GM18951 (cell line): ENCODE measurements around the gene ERAS.
"Not testable (repeated sequence)": the region's sequence is repeated elsewhere in the genome, so short reads cannot be mapped to it uniquely, and the experiment has no call there.

ENCODE experiments used
- POLR2A ChIP-seq: IDR thresholded peaks from 4 replicates; pipeline ENCODE4 v1.6.1; 2011; ENCODE audit warnings: mild to moderate bottlenecking; ENCODE audit not compliant: insufficient read length, insufficient read depth; ENCODE audit errors: extremely low read depth
- in situ Hi-C: fragments of 300-500 bp; cut with MboI; formaldehyde crosslinking; loops from one replicate; pipeline ENCODE4 v1.12.0; 2022; ENCODE audit warnings: low sequenced_read_pairs, mixed read lengths, inconsistent platforms; ENCODE audit not compliant: unreplicated experiment

The ERAS gene

GRCh38 chrX:48802905-48803200, 23.5 kb upstream of the ERAS start:
- in situ Hi-C loops = no loop called here
- no peak for TF ChIP-seq POLR2A

- in situ Hi-C loops = no loop called here
- TF ChIP-seq POLR2A = no peak
Observed at GRCh38 chrX:48806081-48806480, 20.2 kb upstream of the ERAS start.

- TF ChIP-seq POLR2A = no peak
- in situ Hi-C loops = no loop called here
Observed at GRCh38 chrX:48813644-48814043, 12.7 kb upstream of the ERAS start.

- no peak for TF ChIP-seq POLR2A
- in situ Hi-C loops = no loop called here
Observed at GRCh38 chrX:48814722-48815121, 11.6 kb upstream of the ERAS start.

GRCh38 chrX:48815266-48815665, 11.0 kb upstream of the ERAS start:
- no peak for TF ChIP-seq POLR2A
- in situ Hi-C loops = no loop called here

- in situ Hi-C loops = no loop called here
- TF ChIP-seq POLR2A = no peak
Observed at GRCh38 chrX:48816014-48816810, 10.1 kb upstream of the ERAS start.

GRCh38 chrX:48818098-48818497, 8.2 kb upstream of the ERAS start:
- in situ Hi-C loops = no loop called here
- TF ChIP-seq POLR2A = no peak

- in situ Hi-C loops = no loop called here
- no peak for TF ChIP-seq POLR2A
Observed at GRCh38 chrX:48818866-48819265, 7.4 kb upstream of the ERAS start.

- in situ Hi-C loops = not testable (repeated sequence)
Observed at GRCh38 chrX:48819394-48819793, 6.9 kb upstream of the ERAS start.

GRCh38 chrX:48823053-48823452, 3.3 kb upstream of the ERAS start:
- in situ Hi-C loops = no loop called here
- no peak for TF ChIP-seq POLR2A

GRCh38 chrX:48824066-48824465, 2.2 kb upstream of the ERAS start:
- in situ Hi-C loops = no loop called here
- no peak for TF ChIP-seq POLR2A

- no peak for TF ChIP-seq POLR2A
- in situ Hi-C loops = no loop called here
Observed at GRCh38 chrX:48826876-48827653, 752 bp downstream of the ERAS start.

- no peak for TF ChIP-seq POLR2A
Observed at GRCh38 chrX:48827654-48827968, 1.3 kb downstream of the ERAS start.

GRCh38 chrX:48829016-48829735, 2.9 kb downstream of the ERAS start:
- in situ Hi-C loops = no loop called here

More at GRCh38 chrX:48827654-48827968, 1.3 kb downstream of the ERAS start:
- in situ Hi-C loops = no loop called here

More at GRCh38 chrX:48829016-48829735, 2.9 kb downstream of the ERAS start:
- TF ChIP-seq POLR2A = no peak
